ENCODE data around the gene CLPSL1.
"Not testable (repeated sequence)": the region's sequence is repeated elsewhere in the genome, so short reads cannot be mapped to it uniquely, and the experiment has no call there.

The CLPSL1 gene

GRCh38 chr6:35733633-35734032 is 47.2 kb upstream of the CLPSL1 start:
- H3K9ac ChIP-seq (ENCODE audit: low read depth, low read length), result no peak overlapping the region
- no peaks in the 10 kb centered on the region for H3K79me2 ChIP-seq (ENCODE audit: insufficient read depth, low read length)
- no peak overlapping the region for H3K27ac ChIP-seq (ENCODE audit: low read length)
- TF ChIP-seq CTCF (IDR thresholded peaks at IDR 0.05; ENCODE audit: borderline replicate concordance, extremely low read depth, low read length, poor library complexity, severe bottlenecking) (no peak), EZH2 (IDR thresholded peaks at IDR 0.05; ENCODE audit: borderline replicate concordance, low read depth, low read length, severe bottlenecking) (no peak)
- H3K4me1 ChIP-seq (ENCODE audit: insufficient read depth, low read length), result peaks cover 46% of the 10 kb centered on the region
- H3K36me3 ChIP-seq (ENCODE audit: insufficient read depth, low read length), result no peaks in the 10 kb centered on the region
- no peaks in the 10 kb centered on the region for H3K9me3 ChIP-seq (ENCODE audit: insufficient read depth, low read length, severe bottlenecking)
- no peak for DNase-seq
- H3K4me2 ChIP-seq (ENCODE audit: insufficient read depth, low read length), result no peak overlapping the region
- H2AFZ ChIP-seq (ENCODE audit: low read depth, low read length), result no peak overlapping the region
- H3K27me3 ChIP-seq (ENCODE audit: insufficient read depth, low read length, poor library complexity), result peaks cover 4% of the 10 kb centered on the region
- peaks cover 20% of the 10 kb centered on the region for H4K20me1 ChIP-seq (ENCODE audit: insufficient read depth, low read length)
- no peak for ATAC-seq (ENCODE audit: insufficient read depth, low read depth)
- H3K4me3 ChIP-seq (ENCODE audit: low read depth in 1 of 2, low read length in 2 of 2), result no peak overlapping the region

- not testable (repeated sequence) for H3K4me2 ChIP-seq (ENCODE audit: insufficient read depth, low read length); DNase-seq; H3K36me3 ChIP-seq (ENCODE audit: insufficient read depth, low read length); H3K27me3 ChIP-seq (ENCODE audit: insufficient read depth, low read length, poor library complexity); H3K9me3 ChIP-seq (ENCODE audit: insufficient read depth, low read length, severe bottlenecking); H3K79me2 ChIP-seq (ENCODE audit: insufficient read depth, low read length); H3K9ac ChIP-seq (ENCODE audit: low read depth, low read length); H2AFZ ChIP-seq (ENCODE audit: low read depth, low read length); H3K27ac ChIP-seq (ENCODE audit: low read length); ATAC-seq (ENCODE audit: insufficient read depth, low read depth); H3K4me3 ChIP-seq (ENCODE audit: low read depth in 1 of 2, low read length in 2 of 2)
- Histone ChIP-seq H4K20me1 (ENCODE audit: insufficient read depth, low read length) (peaks cover 13% of the 10 kb centered on the region), H3K4me1 (ENCODE audit: insufficient read depth, low read length) (peaks cover 39% of the 10 kb centered on the region)
Observed at GRCh38 chr6:35734319-35734718, 46.5 kb upstream of the CLPSL1 start.

GRCh38 chr6:35735452-35735851 is 45.4 kb upstream of the CLPSL1 start:
- no peak for DNase-seq
- Histone ChIP-seq H3K4me1 (ENCODE audit: insufficient read depth, low read length) (peaks cover 28% of the 10 kb centered on the region), H3K27ac (ENCODE audit: low read length) (no peak overlapping the region), H3K36me3 (ENCODE audit: insufficient read depth, low read length) (no peaks in the 10 kb centered on the region), H2AFZ (ENCODE audit: low read depth, low read length) (no peak overlapping the region), H3K9me3 (ENCODE audit: insufficient read depth, low read length, severe bottlenecking) (no peaks in the 10 kb centered on the region), H3K27me3 (ENCODE audit: insufficient read depth, low read length, poor library complexity) (peaks cover 8% of the 10 kb centered on the region), H3K4me3 (ENCODE audit: low read depth in 1 of 2, low read length in 2 of 2) (no peak overlapping the region), H3K4me2 (ENCODE audit: insufficient read depth, low read length) (no peak overlapping the region), H3K9ac (ENCODE audit: low read depth, low read length) (no peak overlapping the region), H3K79me2 (ENCODE audit: insufficient read depth, low read length) (no peaks in the 10 kb centered on the region), H4K20me1 (ENCODE audit: insufficient read depth, low read length) (peaks cover 6% of the 10 kb centered on the region; the same call in 1 of the 2 replicates)
- TF ChIP-seq EZH2 (IDR thresholded peaks at IDR 0.05; ENCODE audit: borderline replicate concordance, low read depth, low read length, severe bottlenecking), result no peak
- TF ChIP-seq CTCF (IDR thresholded peaks at IDR 0.05; ENCODE audit: borderline replicate concordance, extremely low read depth, low read length, poor library complexity, severe bottlenecking), result no peak
- no peak for ATAC-seq (ENCODE audit: insufficient read depth, low read depth)

GRCh38 chr6:35736253-35736894 is 44.4 kb upstream of the CLPSL1 start:
- H3K9ac ChIP-seq (ENCODE audit: low read depth, low read length), result no peak overlapping the region
- no peaks in the 10 kb centered on the region for H3K9me3 ChIP-seq (ENCODE audit: insufficient read depth, low read length, severe bottlenecking)
- peak; percentile 54 for ATAC-seq (ENCODE audit: insufficient read depth, low read depth)
- H3K27me3 ChIP-seq (ENCODE audit: insufficient read depth, low read length, poor library complexity), result peaks cover 12% of the 10 kb centered on the region
- no peak overlapping the region for H2AFZ ChIP-seq (ENCODE audit: low read depth, low read length)
- H3K4me1 ChIP-seq (ENCODE audit: insufficient read depth, low read length), result peaks cover 19% of the 10 kb centered on the region
- no peak overlapping the region for H3K27ac ChIP-seq (ENCODE audit: low read length)
- no peaks in the 10 kb centered on the region for H3K79me2 ChIP-seq (ENCODE audit: insufficient read depth, low read length)
- no peak overlapping the region for H3K4me3 ChIP-seq (ENCODE audit: low read depth in 1 of 2, low read length in 2 of 2)
- H3K4me2 ChIP-seq (ENCODE audit: insufficient read depth, low read length), result no peak overlapping the region
- TF ChIP-seq CTCF (IDR thresholded peaks at IDR 0.05; ENCODE audit: borderline replicate concordance, extremely low read depth, low read length, poor library complexity, severe bottlenecking) (peak; percentile 96), EZH2 (IDR thresholded peaks at IDR 0.05; ENCODE audit: borderline replicate concordance, low read depth, low read length, severe bottlenecking) (no peak)
- H4K20me1 ChIP-seq (ENCODE audit: insufficient read depth, low read length), result 0 out of 2 replicates have a peak, but pooled peaks cover 6% of the 10 kb centered on the region
- DNase-seq, result peak; percentile 80
- no peaks in the 10 kb centered on the region for H3K36me3 ChIP-seq (ENCODE audit: insufficient read depth, low read length)
